Measurements from ENCODE around the gene GKN1. TPM values are rescaled to one million over a fixed set of nuclear protein-coding genes. Genes with fewer than 3 reads are reported as not detected.

GKN1 gene
- total RNA-seq, 1 experiment from 2014 or later = not detected

DNA sequence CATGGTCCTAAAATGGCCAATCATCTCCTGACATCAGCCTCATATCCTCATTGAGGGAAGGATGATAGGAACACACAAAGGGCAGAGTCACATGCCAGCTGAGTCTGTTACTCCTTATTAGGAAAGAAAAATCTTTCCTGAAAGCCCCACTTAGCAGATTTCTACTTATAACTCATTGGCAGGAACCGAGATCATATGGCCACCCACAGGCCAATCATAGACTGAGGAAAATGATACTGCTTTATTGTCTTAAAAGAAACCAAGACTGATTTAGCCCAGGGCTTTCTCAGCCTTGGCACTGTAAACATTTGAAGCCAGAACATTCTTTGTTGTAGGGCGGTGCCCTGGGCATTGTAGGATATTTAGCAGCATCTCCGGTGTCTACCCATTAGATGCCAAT, 40.4 kb upstream of the GKN1 start:
- Histone ChIP-seq H3K27me3 (ENCODE audit: insufficient read depth, low read length) (no peaks in the 10 kb centered on the region), H3K23me2 (ENCODE audit: insufficient read length, low read depth, low read length, poor library complexity, severe bottlenecking) (no peaks in the 10 kb centered on the region), H3K79me2 (ENCODE audit: insufficient read depth, low read length) (no peaks in the 10 kb centered on the region), H4K5ac (ENCODE audit: insufficient read length, low read depth, low read length) (no peak overlapping the region), H2BK120ac (ENCODE audit: low read depth, low read length, poor library complexity, severe bottlenecking) (no peak overlapping the region), H4K8ac (replicated peaks; ENCODE audit: insufficient read length, low read depth, low read length) (no peak overlapping the region), H3K4me1 (ENCODE audit: insufficient read depth, low read length) (no peaks in the 10 kb centered on the region), H3K79me1 (ENCODE audit: insufficient read depth, low read depth, low read length, poor library complexity, severe bottlenecking) (no peaks in the 10 kb centered on the region), H3K14ac (ENCODE audit: insufficient read depth, low read length) (no peak overlapping the region), H2BK5ac (ENCODE audit: insufficient read length, low read length) (no peak overlapping the region), H2BK20ac (ENCODE audit: low read depth, low read length, poor library complexity, severe bottlenecking) (no peak overlapping the region), H2AFZ (ENCODE audit: low read length) (no peak overlapping the region), H4K91ac (ENCODE audit: insufficient read length, low read depth, low read length) (no peak overlapping the region), H3K56ac (ENCODE audit: insufficient read length, low read depth, low read length) (no peak overlapping the region), H3K23ac (ENCODE audit: insufficient read length, low read depth, low read length) (no peak overlapping the region), H3T11ph (ENCODE audit: low read length) (no peak overlapping the region), H2BK15ac (ENCODE audit: low read depth, low read length) (no peak overlapping the region), H2AK5ac (ENCODE audit: insufficient read length, low read length) (no peak overlapping the region), H4K20me1 (ENCODE audit: control insufficient read depth, insufficient read depth, insufficient read length) (no peaks in the 10 kb centered on the region), H3K9ac (ENCODE audit: extremely low read depth, insufficient read length, low read length) (no peak overlapping the region), H2BK12ac (ENCODE audit: insufficient read length, low read depth, low read length) (no peak overlapping the region), H3K9me3 (ENCODE audit: control insufficient read depth, low read depth, low read length) (no peaks in the 10 kb centered on the region), H3K18ac (ENCODE audit: insufficient read length, low read depth, low read length) (no peak overlapping the region), H3K27ac (ENCODE audit: insufficient read length, low read depth, low read length) (no peak overlapping the region), H3K4me2 (ENCODE audit: insufficient read depth, insufficient read length, low read length) (no peak overlapping the region), H3K4ac (ENCODE audit: low read depth, low read length) (no peak overlapping the region)
- H3K4me3 Mint-ChIP-seq = no peak overlapping the region
- no CpG with 5 or more reads among the region's 3 CpGs for WGBS (ENCODE audit: extremely low coverage, insufficient read length, low lambda C conversion rate)
- no peaks in the 10 kb centered on the region for H3K9me3 Mint-ChIP-seq
- no peak for DNase-seq
- H3K4me1 Mint-ChIP-seq = no peaks in the 10 kb centered on the region
- peaks cover 1% of the 10 kb centered on the region; the same call in 1 of the 2 replicates for H3K27me3 Mint-ChIP-seq (ENCODE audit: low read depth)
- no peaks in the 10 kb centered on the region for H3K36me3 Mint-ChIP-seq (ENCODE audit: insufficient read depth in 1 of 3, low read depth in 3 of 3)
- TF ChIP-seq, protein P1, sequence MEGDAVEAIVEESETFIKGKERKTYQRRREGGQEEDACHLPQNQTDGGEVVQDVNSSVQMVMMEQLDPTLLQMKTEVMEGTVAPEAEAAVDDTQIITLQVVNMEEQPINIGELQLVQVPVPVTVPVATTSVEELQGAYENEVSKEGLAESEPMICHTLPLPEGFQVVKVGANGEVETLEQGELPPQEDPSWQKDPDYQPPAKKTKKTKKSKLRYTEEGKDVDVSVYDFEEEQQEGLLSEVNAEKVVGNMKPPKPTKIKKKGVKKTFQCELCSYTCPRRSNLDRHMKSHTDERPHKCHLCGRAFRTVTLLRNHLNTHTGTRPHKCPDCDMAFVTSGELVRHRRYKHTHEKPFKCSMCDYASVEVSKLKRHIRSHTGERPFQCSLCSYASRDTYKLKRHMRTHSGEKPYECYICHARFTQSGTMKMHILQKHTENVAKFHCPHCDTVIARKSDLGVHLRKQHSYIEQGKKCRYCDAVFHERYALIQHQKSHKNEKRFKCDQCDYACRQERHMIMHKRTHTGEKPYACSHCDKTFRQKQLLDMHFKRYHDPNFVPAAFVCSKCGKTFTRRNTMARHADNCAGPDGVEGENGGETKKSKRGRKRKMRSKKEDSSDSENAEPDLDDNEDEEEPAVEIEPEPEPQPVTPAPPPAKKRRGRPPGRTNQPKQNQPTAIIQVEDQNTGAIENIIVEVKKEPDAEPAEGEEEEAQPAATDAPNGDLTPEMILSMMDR (conservative IDR thresholded peaks at IDR 0.05) = no peak
- H3K27ac Mint-ChIP-seq = no peak overlapping the region
